Measurements from ENCODE around the gene P2RY4.
"Not testable (repeated sequence)": the region's sequence is repeated elsewhere in the genome, so short reads cannot be mapped to it uniquely, and the experiment has no call there.

Gene P2RY4

DNA sequence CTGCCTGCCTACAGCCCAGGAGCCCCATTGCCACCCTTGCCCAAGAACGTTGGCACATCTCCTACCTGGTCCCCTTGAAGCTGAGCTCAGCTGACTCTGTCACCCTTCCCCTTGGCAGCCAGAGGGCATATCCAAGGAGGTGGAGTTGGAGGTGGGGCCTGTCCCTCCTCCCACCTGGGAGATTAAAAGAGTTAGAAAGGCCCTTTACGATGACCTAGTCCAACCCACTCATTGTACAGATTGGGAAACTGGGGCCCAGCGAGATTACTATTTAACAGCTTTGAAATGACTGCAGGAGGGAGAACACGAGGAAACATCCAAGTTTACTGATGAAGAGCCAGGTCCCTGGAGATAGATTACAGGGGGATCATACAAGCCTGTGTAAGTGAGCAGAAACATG lies at the start of gene P2RY4:
Gene P2RY4 (minus strand): TSS at position 101 of the 400 bp plus-strand sequence. CDS start 580 bp downstream, outside the sequence.
- no peak for DNase-seq

DNA sequence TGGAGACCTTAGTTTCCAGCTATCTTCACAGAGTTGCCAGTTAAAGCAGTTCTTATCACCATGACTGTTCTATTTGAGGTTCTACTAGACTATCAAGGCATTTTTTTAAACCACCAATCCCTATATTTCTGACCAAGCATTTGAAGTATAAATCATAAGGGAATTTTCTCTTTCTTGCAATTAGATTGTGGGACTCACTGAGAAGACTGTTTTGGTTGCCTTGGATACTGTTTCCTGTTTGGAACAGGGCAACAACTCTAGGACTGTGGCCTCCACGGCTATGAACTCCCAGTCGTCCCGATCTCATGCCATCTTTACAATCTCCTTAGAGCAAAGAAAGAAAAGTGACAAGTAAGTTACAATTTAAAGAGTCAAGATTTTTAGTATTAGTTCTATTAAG lies 41.7 kb upstream of the P2RY4 start:
- DNase-seq: no peak

DNA sequence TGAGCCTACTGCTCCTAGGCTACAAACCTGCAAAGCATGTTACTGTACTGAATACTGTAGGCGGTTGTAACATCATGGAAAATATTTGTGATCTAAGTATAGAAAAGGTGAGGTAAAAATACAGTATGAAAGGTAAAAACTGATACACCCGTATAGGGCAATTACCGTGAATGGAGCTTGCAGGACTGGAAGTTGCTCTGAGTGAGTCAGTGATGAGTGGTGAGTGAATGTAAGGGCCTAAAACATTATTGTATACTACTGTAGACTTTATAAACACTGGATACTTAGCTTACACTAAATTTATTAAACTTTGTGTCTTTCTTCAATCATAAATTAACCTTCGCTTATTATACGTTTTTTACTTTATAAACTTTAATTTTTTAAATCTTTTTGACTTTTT lies 33.6 kb upstream of the P2RY4 start:
- no peak for DNase-seq

DNA sequence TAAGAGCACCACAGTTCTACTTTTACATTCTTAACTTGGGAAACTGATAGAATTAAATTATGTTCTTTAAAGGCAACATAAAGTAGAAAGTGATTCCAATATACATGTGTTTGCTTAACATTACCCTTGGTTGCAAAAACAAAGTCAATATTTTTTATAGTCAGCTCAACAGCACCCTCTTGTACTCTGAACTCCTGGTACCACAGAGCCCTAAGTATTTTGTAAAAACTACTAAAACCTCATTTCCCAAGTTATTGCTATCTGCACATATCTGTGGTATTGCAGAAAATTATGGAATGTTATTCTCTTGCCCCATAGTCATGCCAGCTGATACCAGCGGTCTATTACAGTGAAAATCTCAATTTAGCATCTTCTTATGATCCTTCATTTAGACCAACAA lies 32.8 kb upstream of the P2RY4 start:
- no peak for DNase-seq

DNA sequence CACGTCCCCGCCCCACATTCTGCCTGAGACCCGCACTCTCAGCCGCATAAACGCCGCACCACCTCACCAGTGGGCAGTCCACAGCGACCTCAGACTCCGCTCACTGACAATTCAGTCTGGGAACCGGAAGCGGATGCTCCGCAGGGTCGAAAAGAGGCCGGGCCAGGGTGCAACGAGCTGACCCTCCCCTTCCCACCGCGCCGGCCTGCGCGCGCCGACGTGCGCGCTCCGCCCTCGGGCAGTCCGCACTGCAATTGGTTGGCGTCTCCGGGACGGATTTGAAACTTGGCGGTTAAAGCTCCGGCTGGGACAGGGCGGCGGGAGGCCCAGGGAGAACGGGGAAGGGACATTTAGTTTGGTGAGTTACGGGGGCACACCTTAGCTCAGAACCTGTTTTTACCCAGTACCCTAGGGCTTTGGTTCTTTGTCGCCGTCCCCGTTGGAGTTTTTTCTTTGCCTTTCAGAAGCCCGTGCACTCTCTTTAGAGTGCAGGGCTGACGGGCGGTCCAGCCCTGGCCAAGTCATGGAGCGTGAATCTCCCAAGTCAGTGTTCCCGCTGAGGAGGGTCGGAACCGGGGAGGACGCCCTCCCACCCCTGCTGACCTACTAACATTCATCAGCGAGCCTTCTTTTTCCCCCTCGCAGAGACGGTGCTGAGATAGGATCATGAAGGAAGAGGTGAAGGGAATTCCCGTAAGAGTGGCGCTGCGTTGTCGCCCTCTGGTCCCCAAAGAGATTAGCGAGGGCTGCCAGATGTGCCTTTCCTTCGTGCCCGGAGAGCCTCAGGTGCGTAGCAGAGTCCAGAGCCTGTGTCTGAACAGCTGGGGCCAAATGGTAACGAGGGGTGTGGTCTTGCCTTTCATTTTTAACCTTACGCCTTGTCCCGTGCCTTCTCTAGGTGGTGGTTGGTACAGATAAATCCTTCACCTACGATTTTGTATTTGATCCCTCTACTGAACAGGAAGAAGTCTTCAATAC lies 30.1 kb upstream of the P2RY4 start, which contains the start of the genes KIF4A and PDZD11:
Gene KIF4A (plus strand): TSS at position 312 of the 978 bp plus-strand sequence. CDS start 355 bp downstream, at position 667.
Gene PDZD11 (minus strand): TSS at position 135 of the 978 bp plus-strand sequence. CDS start 586 bp downstream, outside the sequence.
- peak; percentile 76 to 84 for DNase-seq

DNA sequence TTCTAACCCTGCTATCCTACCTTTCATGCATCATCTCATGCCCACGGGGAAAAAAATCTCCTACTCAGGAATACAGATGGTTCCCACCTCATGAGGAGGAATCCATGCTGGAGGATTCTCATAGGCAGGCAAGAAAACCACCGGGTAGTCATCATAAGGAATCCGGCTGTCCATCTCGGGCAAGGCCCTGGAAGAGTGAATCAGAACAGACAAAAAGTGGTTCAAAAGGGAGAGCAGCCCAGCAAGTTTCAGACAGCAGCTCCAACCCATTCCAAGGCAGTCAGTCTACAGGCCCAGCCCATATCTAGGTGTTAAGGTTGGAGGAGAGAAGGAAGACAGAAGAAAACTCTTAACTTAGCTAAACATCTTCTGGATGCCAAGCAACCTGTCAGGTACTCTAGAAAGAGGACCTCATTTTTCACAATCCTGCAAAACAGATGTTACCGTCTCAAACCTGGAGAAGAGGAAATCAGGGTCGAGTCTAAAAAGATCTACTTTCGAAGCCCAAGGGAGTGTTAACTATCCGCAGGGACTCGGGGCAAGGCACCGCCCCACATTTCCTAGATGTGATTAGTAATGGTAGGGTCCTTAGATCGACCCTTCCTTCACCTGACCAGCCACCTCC lies 29.3 kb upstream of the P2RY4 start:
- no peak for DNase-seq

DNA sequence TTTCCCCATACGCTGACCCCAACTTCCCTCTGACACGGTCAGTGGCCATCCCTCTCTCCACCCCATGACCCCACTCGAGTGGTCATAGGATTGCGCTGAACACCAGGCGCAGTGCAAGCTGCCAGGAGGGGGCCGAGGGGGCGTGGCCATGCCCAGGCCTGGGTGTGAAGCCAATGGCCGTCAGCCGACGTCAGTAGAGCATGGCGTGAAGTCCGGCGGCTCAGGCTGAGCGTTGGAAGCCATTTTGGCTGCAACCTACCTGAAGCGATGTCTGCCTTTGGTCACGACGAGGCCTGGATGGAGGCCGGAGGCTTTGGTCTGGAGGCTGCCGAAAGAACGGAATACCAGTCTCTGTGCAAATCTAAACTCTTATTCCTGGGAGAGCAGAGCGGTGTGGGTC lies 21.9 kb upstream of the P2RY4 start, which contains the start of gene RAB41:
Gene RAB41 (plus strand): TSS at position 222 of the 400 bp plus-strand sequence. CDS start 46 bp downstream, at position 268.
- DNase-seq: no peak

DNA sequence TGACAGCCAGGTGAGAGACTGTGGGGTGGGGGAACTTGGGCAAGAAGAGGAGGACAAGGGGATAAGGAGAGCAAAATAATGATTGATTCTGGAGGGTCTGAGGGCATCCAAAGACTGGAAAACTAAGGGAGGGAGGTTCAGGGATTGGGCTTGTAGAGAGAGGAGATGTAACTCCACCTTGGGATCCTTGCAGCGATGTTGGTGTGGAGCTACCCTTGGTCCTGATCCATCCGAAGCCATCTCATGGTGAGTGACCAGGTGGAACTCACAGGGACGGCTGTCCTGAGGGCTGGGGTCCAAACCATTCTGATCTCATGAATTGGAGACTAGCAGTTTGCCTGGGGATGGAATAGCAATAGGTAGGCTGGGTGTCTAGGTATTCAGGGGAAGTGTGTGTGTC lies 20.6 kb upstream of the P2RY4 start:
- DNase-seq: no peak

DNA sequence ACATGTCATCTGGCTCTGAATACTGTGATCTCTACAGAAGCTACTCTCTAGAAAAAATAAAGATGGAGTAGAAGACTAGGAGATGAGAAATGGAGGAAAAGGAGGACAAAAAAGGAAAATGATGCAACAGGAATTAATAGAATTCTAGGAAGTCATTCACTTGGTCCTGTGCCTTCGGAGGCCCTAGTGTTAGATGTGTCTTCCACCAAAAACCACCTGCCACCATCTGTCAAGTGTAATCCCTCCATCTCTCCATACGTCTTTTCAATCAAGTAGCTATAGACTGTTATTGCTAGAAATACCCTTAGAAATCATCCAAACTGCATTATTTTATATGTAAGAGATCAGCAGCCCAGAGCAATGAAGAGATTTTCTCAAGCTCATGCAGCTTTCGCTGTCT lies 19.1 kb upstream of the P2RY4 start:
- no peak for DNase-seq

DNA sequence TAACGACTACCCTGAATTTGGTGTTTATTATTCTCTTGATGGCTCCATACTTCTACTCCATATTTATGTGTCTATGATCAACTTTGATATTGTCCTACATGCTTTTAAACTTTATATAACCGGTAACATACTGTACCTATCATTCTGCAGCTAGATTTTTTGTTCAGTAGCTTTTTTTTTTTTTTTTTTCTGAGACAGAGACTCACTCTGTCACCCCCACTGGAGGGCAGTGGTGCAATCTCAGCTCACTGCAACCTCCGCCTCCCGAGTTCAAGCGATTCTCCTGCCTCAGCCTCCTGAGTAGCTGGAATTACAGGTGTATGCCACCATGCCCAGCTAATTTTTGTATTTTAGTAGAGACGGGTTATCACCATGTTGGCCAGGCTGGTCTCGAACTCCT lies 14.0 kb upstream of the P2RY4 start:
- DNase-seq: not testable (repeated sequence)

DNA sequence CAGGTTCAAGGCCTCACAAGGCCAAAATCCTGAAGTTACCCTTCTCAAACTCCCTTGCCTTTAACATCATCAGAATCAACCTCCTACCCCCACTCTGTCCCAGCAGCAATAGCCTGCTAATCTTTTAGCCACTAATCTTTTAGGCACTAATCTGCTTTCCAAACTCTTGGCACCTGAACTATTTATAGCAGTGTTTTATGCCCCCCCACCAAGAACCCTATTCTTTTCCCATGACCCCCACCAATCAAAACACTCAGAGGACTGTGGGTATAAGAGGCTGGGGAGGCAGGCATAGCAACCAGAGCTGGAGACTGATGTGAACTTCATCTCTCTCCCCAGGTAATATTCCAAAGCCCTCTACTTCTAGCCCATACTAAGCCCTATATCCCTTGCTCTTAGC lies 8.0 kb upstream of the P2RY4 start, which contains the start of gene ARR3:
Gene ARR3 (plus strand): TSS at position 301 of the 400 bp plus-strand sequence. CDS start 1,052 bp downstream, outside the sequence.
- DNase-seq: no peak

DNA sequence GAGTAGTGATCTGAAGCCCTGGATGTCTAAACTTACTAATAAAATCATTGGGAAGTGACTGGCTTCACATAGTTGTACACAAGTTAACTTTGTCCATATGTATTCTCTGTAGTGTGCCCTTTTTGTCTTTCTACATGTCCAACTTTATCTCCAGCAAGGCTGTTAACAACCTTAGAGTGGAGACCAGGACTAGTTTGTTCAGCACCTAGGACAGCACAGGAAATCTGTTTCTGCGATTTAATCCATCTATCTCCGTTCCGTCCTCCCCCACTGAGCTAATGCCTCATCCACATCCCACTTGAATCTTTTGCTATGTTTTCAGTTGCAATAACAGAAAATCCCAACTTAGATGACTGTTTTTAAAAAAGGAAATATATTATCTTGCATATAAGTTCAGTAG lies 4.8 kb upstream of the P2RY4 start:
- DNase-seq: no peak

DNA sequence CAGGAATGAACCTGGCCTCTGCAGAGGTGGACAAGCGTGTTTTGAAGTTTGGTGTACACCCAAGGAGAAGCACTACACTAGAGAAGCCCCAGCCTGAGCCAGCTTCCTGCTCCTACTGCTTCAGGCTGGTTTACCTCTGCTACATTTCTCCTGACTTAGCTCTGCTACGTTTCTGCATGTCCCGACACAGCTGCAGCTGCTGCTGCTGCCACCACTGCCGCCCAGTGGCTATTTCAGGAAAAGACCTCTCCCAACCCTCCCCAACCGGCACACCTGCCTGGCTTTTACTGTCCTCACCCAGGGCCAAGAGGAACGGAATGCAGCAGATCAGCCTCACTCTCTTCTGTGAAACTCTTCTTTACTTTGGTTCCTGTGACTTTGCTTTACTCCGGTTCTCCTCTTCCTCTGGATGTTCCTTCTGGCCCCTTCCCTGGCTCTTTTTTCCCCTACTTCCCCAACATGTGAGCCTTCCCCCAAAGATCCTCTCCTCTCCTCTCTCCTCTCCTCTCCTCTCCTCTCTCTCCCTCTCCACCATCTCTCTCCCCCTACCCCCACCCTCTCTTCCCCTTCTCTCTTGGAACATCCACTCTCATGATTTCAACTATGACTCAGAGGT lies 3.1 kb upstream of the P2RY4 start:
- peak; percentile 36 to 48 for DNase-seq

DNA sequence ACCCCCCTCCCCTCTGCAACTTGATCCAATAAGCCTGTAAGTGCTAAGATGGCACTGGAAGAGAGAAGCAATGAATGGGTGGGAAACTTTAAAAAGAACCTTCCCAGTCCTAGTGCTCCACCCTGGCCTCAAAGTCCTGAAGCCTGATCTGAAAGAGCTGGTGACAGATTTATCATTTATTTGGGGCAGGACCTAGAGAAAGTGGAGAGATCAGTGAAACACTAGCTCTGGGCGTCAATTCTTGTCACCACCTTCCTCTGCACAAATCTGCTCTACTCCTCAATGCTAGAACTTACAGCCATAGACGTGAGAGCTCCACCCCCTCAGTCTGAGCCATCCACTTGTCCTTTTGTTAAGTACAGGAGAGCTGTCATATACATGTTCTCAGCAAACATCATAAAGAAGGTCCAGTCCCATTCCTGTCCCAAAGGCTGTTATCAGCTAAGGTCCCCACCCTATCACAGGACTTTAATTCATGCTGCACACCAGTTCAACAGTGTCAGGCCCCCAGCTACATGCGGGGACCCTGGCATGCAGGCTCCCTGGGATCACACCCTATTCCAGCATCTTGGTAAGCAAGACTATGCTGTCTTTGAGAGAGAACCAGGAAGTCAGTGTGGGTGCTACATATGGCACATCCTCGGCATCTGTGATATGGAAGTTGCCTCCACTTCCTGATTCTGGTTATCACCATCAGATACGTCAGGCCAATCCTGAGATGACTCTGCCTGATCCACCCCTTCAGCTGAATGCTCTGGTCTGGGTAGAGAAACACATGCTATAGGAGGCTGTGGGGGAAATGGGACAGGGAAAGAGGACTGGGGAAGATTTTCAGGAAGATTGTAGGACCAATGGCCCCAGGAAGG lies 2.3 kb downstream of the P2RY4 start:
- no peak for DNase-seq

DNA sequence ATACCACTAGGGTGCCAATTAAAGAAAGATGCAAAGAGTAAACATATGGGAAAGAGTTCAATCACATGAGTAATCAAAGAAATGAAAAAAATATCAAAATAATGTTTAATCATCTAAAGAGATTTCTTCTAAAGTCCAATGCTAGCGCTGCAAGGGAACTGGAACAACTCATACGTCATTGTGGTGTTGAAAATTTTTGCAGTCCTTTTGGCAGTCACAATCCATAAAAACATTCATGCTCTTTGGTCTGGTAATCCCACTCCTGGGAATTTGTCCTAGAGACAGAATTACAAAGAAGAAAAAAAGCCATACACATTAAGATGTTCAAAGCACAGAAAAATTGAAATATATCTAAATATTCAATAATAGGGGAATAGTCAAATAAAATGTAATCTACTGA lies 4.6 kb downstream of the P2RY4 start:
- no peak for DNase-seq

DNA sequence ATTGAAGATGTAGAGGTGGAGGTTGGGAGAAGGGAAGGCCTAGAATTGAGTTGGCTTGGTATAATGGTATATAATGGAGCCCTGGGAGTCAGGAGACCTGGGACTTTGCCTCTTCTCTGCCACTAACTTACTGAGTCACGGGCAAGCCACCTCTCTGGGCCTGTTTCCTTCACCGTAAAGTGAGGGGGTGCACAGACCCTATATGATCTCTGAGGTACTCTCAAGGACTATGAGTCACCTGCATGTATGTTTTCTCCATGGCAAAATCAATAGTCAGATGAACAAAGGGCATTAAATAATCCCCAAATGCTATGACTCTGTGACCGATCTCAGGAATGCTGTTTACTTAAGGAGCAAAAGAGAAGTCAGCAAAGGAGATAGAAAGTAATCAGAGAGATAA lies 5.1 kb downstream of the P2RY4 start:
- no peak for DNase-seq

DNA sequence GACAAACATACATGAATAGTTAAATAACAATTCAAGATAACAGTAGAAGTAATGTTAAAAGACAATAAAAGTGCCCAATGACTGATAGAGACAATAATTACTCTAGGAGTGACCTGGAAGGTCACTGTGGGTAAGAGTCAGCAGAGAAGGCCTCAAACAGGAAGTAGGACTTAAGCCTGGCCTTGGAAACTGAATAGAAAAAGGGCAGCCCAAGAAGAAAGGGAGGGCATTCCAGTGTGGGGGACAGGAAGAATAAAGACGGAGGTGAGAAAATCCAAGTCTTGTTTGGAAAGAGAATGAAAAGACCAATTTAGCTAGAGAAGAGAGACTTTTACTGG lies 6.0 kb downstream of the P2RY4 start:
- no peak for DNase-seq

DNA sequence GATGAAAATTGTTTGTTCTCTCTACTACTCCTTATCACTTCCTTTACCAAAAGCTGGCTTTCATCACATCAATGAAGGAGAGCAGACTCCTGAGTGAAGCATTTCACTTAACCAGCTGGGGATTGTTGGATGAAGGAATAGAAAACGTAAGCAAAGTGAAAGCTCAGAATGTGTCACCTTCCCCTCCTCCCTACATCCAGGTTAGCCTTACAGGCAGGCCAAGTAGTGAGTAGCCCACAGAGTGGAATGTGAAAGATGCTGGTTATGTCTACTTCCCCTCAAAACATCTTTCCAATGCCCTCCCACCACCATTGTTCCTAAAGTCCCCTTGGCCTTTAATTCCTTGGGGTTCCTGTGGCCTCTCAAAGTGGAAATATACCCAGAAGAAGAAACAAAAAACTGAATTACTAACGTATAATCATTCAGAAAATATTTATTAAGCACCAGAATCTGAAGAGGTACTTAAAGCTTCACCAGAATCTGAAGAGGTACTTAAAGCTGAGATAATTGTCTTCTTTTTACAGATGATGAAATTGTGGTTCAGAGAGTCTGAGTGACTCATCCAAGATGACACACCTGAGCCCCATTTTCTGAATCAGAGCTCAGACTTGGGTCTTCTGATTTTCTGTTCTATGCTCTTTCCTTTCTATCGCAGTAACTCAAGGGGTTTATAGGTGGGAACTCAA lies 6.5 kb downstream of the P2RY4 start:
- no peak for DNase-seq

DNA sequence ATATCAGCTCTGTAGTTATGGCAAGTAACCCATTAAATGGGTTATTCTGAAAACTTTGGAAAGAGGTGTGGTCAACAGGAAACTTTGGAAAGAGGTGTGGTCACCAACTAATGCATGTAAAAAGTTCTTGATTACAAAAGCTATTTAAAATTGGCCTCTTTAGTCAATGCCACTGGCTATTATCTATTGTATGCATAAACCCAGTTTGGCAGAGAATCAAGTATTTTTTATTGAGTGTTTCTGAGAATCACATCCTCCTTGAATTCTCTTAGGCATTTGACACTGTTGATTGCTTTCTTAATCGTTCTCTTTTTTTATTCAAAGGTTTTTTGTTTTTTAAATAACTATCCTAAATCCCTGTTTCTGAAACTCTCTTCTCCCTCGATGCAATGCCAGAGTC lies 7.5 kb downstream of the P2RY4 start:
- no peak for DNase-seq

DNA sequence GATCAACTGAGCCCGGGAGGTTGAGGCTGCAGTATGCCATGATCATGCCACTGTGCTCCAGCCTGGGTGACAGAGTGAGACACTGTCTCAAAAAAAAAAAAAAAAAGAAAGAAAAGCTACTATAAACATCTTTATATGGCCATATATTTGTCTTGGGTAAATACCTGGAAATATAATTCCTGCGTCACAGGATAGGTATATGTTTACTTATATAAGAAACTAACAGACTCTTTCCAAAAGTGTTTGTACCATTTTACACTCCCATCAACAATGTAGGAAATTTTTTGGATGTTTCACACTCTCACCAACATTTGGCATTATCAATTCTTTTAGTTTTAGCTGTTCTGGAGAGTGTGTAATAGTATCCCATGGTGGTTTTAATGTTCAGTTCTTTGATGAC lies 12.8 kb downstream of the P2RY4 start:
- no peak for DNase-seq

DNA sequence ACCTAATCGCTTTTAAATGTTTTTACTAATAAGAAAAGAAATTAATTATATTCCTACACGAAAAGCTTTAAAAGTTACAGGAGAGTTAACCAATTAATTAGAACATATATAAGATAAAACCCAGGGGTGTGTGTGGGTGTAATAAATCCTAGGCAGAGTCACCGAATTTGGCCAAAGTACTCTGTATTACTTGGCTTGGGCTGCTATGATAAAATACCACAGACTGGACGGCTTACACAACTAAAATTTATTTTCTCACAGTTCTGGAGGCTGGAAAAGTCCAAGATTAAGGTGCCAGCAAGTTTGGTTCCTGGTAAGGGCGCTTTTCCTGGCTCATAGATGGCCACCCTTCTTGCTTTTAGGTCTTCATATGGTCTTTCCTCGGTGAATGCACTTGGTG lies 15.1 kb downstream of the P2RY4 start:
- no peak for DNase-seq

DNA sequence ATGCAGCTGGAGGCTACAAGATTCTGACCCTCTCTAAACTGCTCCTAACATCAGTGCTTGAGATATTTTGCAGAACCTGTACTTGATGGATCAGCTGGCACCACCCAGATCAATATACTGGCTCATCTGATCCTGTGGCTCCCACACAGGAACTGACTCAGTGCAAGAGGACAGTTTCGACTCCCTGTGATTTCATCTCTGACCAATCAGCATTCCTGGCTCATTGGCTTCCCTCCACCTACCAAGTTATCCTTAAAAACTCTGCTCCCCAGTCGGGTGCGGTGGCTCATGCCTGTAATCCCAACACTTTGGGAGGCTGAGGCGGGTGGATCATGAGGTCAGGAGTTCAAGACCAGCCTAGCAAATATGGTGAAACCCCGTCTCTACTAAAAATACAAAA lies 16.4 kb downstream of the P2RY4 start:
- DNase-seq: not testable (repeated sequence)

Data from activated CD4-positive, alpha-beta T cell treated with anti-CD3 and anti-CD28 coated beads, Interleukin-2, amount 50 U/mL, for 48 hours (primary cell).